Left kidney (tissue), 2 donors: ENCODE results near the gene ZBTB12. TPM values are rescaled to one million over a fixed set of nuclear protein-coding genes. Genes with fewer than 3 reads are reported as not detected.
"Not testable (repeated sequence)": the region's sequence is repeated elsewhere in the genome, so short reads cannot be mapped to it uniquely, and the experiment has no call there.

Source experiments
- DNase-seq: peaks from one replicate; pipeline ENCODE4 v3.0.0-alpha.2; 2013
- polyA plus RNA-seq: library from polyadenylated mRNA; unstranded; fragments of 120-200 nt; gene quantifications from one replicate; pipeline ENCODE4 v1.2.1, GENCODE V29; 2013; ENCODE audit not compliant: insufficient read length

The ZBTB12 gene
- polyA plus RNA-seq, 1 donor: 23.1 TPM

GRCh38 chr6:31922942-31923341 is 21.1 kb upstream of the ZBTB12 start:
- no peak for DNase-seq

GRCh38 chr6:31920811-31921210 is 18.9 kb upstream of the ZBTB12 start:
- no peak for DNase-seq

GRCh38 chr6:31919624-31920303 is 17.9 kb upstream of the ZBTB12 start:
- DNase-seq: no peak

GRCh38 chr6:31918069-31918720 is 16.3 kb upstream of the ZBTB12 start:
- DNase-seq: no peak

GRCh38 chr6:31915756-31916155 is 13.9 kb upstream of the ZBTB12 start:
- DNase-seq: no peak

GRCh38 chr6:31915351-31915750 is 13.5 kb upstream of the ZBTB12 start:
- DNase-seq: no peak

- no peak for DNase-seq
Observed at GRCh38 chr6:31911826-31912585, 10.1 kb upstream of the ZBTB12 start.

GRCh38 chr6:31909298-31909697 is 7.4 kb upstream of the ZBTB12 start:
- DNase-seq: not testable (repeated sequence)

GRCh38 chr6:31908791-31909190 is 6.9 kb upstream of the ZBTB12 start:
- DNase-seq: no peak

- not testable (repeated sequence) for DNase-seq
Observed at GRCh38 chr6:31908255-31908654, 6.4 kb upstream of the ZBTB12 start.

- DNase-seq: no peak
Observed at GRCh38 chr6:31907158-31907813, 5.4 kb upstream of the ZBTB12 start.

GRCh38 chr6:31906727-31907126 is 4.8 kb upstream of the ZBTB12 start:
- not testable (repeated sequence) for DNase-seq

GRCh38 chr6:31906122-31906521 is 4.2 kb upstream of the ZBTB12 start:
- DNase-seq: no peak

GRCh38 chr6:31905041-31905440 is 3.2 kb upstream of the ZBTB12 start:
- no peak for DNase-seq

- DNase-seq: no peak
Observed at GRCh38 chr6:31903957-31904356, 2.1 kb upstream of the ZBTB12 start.

GRCh38 chr6:31901415-31901952 is 402 bp downstream of the ZBTB12 start:
- no peak for DNase-seq

GRCh38 chr6:31900917-31901414 is 920 bp downstream of the ZBTB12 start:
- DNase-seq: no peak

- DNase-seq: no peak
Observed at GRCh38 chr6:31899882-31900722, 1.8 kb downstream of the ZBTB12 start.

GRCh38 chr6:31899215-31899614 is 2.7 kb downstream of the ZBTB12 start:
- no peak for DNase-seq

GRCh38 chr6:31898383-31899011 is 3.4 kb downstream of the ZBTB12 start:
- DNase-seq: no peak
